Measurements from ENCODE around the gene LEMD2.

Gene LEMD2

GRCh38 chr6:33813246-33813904 is 24.4 kb upstream of the LEMD2 start:
- POLR2A ChIA-PET = no interaction called here
- CTCF ChIA-PET = interaction anchor here (1.3 to 2.3 kb wide), 3 partner anchors 8 to 45 kb away, joined by 3 to 10 read pairs (median 8); no protein-coding TSS in a partner anchor
- H3K4me3 ChIP-seq (ENCODE audit: low read depth, low read length) = no peak overlapping the region
- DNase-seq (ENCODE audit: low read depth, low spot score) = no peak
- TF ChIP-seq CTCF (IDR thresholded peaks at IDR 0.05; ENCODE audit: insufficient read depth, low read length, missing control alignments) = no peak

GRCh38 chr6:33812669-33813068 is 23.7 kb upstream of the LEMD2 start:
- POLR2A ChIA-PET = no interaction called here
- H3K4me3 ChIP-seq (ENCODE audit: low read depth, low read length) = no peak overlapping the region
- peak; percentile 63 for TF ChIP-seq CTCF (IDR thresholded peaks at IDR 0.05; ENCODE audit: insufficient read depth, low read length, missing control alignments)
- CTCF ChIA-PET = interaction anchor here (1.2 to 2.3 kb wide), 4 partner anchors 9 to 242 kb away, joined by 3 to 10 read pairs (median 6); no protein-coding TSS in a partner anchor
- no peak for DNase-seq (ENCODE audit: low read depth, low spot score)

- ChIA-PET POLR2A (no interaction called here), CTCF (no interaction called here)
- DNase-seq (ENCODE audit: low read depth, low spot score) = no peak
- TF ChIP-seq CTCF (IDR thresholded peaks at IDR 0.05; ENCODE audit: insufficient read depth, low read length, missing control alignments) = no peak
- no peak overlapping the region for H3K4me3 ChIP-seq (ENCODE audit: low read depth, low read length)
Observed at GRCh38 chr6:33809594-33809993, 20.7 kb upstream of the LEMD2 start.

- POLR2A ChIA-PET = no interaction called here
- DNase-seq (ENCODE audit: low read depth, low spot score) = no peak
- CTCF ChIA-PET = no interaction called here
- TF ChIP-seq CTCF (IDR thresholded peaks at IDR 0.05; ENCODE audit: insufficient read depth, low read length, missing control alignments) = no peak
- H3K4me3 ChIP-seq (ENCODE audit: low read depth, low read length) = no peak overlapping the region
Observed at GRCh38 chr6:33808641-33809180, 19.8 kb upstream of the LEMD2 start.

GRCh38 chr6:33807606-33808005 is 18.7 kb upstream of the LEMD2 start:
- no peak for TF ChIP-seq CTCF (IDR thresholded peaks at IDR 0.05; ENCODE audit: insufficient read depth, low read length, missing control alignments)
- POLR2A ChIA-PET = no interaction called here
- CTCF ChIA-PET = no interaction called here
- DNase-seq (ENCODE audit: low read depth, low spot score) = no peak
- H3K4me3 ChIP-seq (ENCODE audit: low read depth, low read length) = no peak overlapping the region

GRCh38 chr6:33806841-33807240 is 17.9 kb upstream of the LEMD2 start:
- CTCF ChIA-PET = interaction anchor here (1.3 to 1.8 kb wide), 2 partner anchors 13 to 35 kb away, joined by 4 to 5 read pairs; no protein-coding TSS in a partner anchor
- H3K4me3 ChIP-seq (ENCODE audit: low read depth, low read length) = no peak overlapping the region
- POLR2A ChIA-PET = no interaction called here
- no peak for TF ChIP-seq CTCF (IDR thresholded peaks at IDR 0.05; ENCODE audit: insufficient read depth, low read length, missing control alignments)
- no peak for DNase-seq (ENCODE audit: low read depth, low spot score)

Data from AG04449 (cell line).